ENCODE measurements around the gene HMGN4. TPM values are rescaled to one million over a fixed set of nuclear protein-coding genes. Genes with fewer than 3 reads are reported as not detected.

HMGN4 gene
- total and polyA plus RNA-seq, 9 of the 15 experiments (the other 6 are each of a cell fraction or from before 2014, with no cell fraction given), result 35.4 to 134 (median 94.1) TPM

- TF ChIP-seq KLF1 (tag; IDR thresholded peaks at IDR 0.05), result no peak
- TF ChIP-seq RFX5 (IDR thresholded peaks at IDR 0.05; ENCODE audit: low read depth, low read length), result no peak
- TF ChIP-seq ZNF277 (CRISPR knock-in tag; IDR thresholded peaks at IDR 0.05; ENCODE audit: borderline replicate concordance), result no peak
- no peak for TF ChIP-seq WHSC1 (IDR thresholded peaks at IDR 0.05; ENCODE audit: low read length)
- TF ChIP-seq ZNF395 (CRISPR knock-in tag; IDR thresholded peaks at IDR 0.05), result peak; percentile 83; the same call in 1 of the 2 replicates
- TF ChIP-seq ZNF324 (CRISPR knock-in tag; IDR thresholded peaks at IDR 0.05), result 0 out of 2 replicates have a peak, but pooled peaks have one; percentile 18
- TF ChIP-seq DACH1 (IDR thresholded peaks at IDR 0.05; ENCODE audit: partially characterized antibody), result no peak
- TF ChIP-seq ZBTB2 (IDR thresholded peaks at IDR 0.05), result no peak
- TF ChIP-seq PHB2 (IDR thresholded peaks at IDR 0.05; ENCODE audit: low read depth), result no peak
- no peak for TF ChIP-seq RAD51 (IDR thresholded peaks at IDR 0.05; ENCODE audit: borderline replicate concordance, low read depth)
- peak in 1 of 3 experiments; percentile 45; a peak in 1 of 6 replicates for TF ChIP-seq ZBTB11 (CRISPR knock-in tag; IDR thresholded peaks at IDR 0.05)
- no peak for TF ChIP-seq FOXA3 (CRISPR knock-in tag; conservative IDR thresholded peaks at IDR 0.05 in 1 of 2, IDR thresholded peaks at IDR 0.05 in 1 of 2)
- TF ChIP-seq GTF2E2 (tag; IDR thresholded peaks at IDR 0.05), result no peak
- TF ChIP-seq CBX8 (IDR thresholded peaks at IDR 0.05; ENCODE audit: borderline replicate concordance, extremely low read depth, low read depth, low read length, poor library complexity, severe bottlenecking), result no peak
- TF ChIP-seq MEIS2 (IDR thresholded peaks at IDR 0.05; ENCODE audit: partially characterized antibody), result no peak
- TF ChIP-seq KLF13 (tag; IDR thresholded peaks at IDR 0.05; ENCODE audit: borderline replicate concordance, low read depth), result no peak
- TF ChIP-seq C11orf30 (IDR thresholded peaks at IDR 0.05; ENCODE audit: low read depth), result no peak
- TF ChIP-seq CAMTA2 (CRISPR knock-in tag; conservative IDR thresholded peaks at IDR 0.05), result no peak
- no peak for TF ChIP-seq SOX6 (IDR thresholded peaks at IDR 0.05)
- peak; percentile 78 for TF ChIP-seq CREB3 (tag; conservative IDR thresholded peaks at IDR 0.05; ENCODE audit: low read depth)
These were observed 46.6 kb upstream of the HMGN4 start (continued) for GRCh38 chr6:26491604-26492003.

Data from K562 (cell line).